Tibial nerve (tissue), 4 donors: Measurements from ENCODE around the gene PHF14. TPM values are rescaled to one million over a fixed set of nuclear protein-coding genes. Genes with fewer than 3 reads are reported as not detected.

Experiments used
- DNase-seq, 2 donors: peaks; one replicate each; pipeline ENCODE4 v3.0.0-alpha.2; 2019; ENCODE audit warnings: low spot score in 2 of 2
- H3K27ac ChIP-seq, 4 donors: fragments of 200-600 bp; sonication (generic) in 3 of 4; one replicate each; pipeline ENCODE4 v1.5.1; 2017 to 2019; ENCODE audit warnings: mild to moderate bottlenecking in 1 of 4
- H3K27me3 ChIP-seq, 2 donors: fragments of 200-600 bp; sonication (generic) in 1 of 2; one replicate each; pipeline versions ENCODE4 v1.5.1 to v1.6.0; 2017 to 2019
- H3K36me3 ChIP-seq, 3 donors: fragments of 200-600 bp; sonication (generic); one replicate each; pipeline ENCODE4 v1.5.1; 2018 to 2019
- H3K4me1 ChIP-seq, 4 donors: fragments of 200-600 bp; sonication (generic) in 3 of 4; one replicate each; pipeline ENCODE4 v1.5.1; 2017 to 2019
- H3K4me3 ChIP-seq, 4 donors: fragments of 200-600 bp; sonication (generic) in 3 of 4; one replicate each; pipeline ENCODE4 v1.5.1; 2017 to 2019; ENCODE audit warnings: mild to moderate bottlenecking in 1 of 4, moderate library complexity in 1 of 4
- H3K9me3 ChIP-seq, 4 donors: fragments of 200-600 bp; sonication (generic) in 3 of 4; one replicate each; pipeline ENCODE4 v1.5.1; 2017 to 2019
- EP300 ChIP-seq, 2 donors: sonication (generic); formaldehyde crosslinking; IDR thresholded peaks; one replicate each; pipeline ENCODE4 v1.6.1; 2017; ENCODE audit warnings: antibody characterized with exemption in 2 of 2, mild to moderate bottlenecking in 1 of 2
- POLR2A ChIP-seq, 2 donors: fragments of 450-650 bp; IDR thresholded peaks; one replicate each; pipeline ENCODE4 v1.6.1; 2017; ENCODE audit warnings: antibody characterized with exemption in 2 of 2, mild to moderate bottlenecking in 2 of 2, moderate library complexity in 2 of 2
- WGBS, 2 donors: methylation state at CpG; one replicate each; pipeline ENCODE4 v1.1.5; 2018; 5-methylcytosine and 5-hydroxymethylcytosine counted together
- total RNA-seq, 4 donors: library from RNA; depleted of rRNA; stranded (reverse); fragments of >200 nt; gene quantifications; one replicate each; pipeline ENCODE4 v1.1.0, GENCODE V29; 2016
- TF ChIP-seq, protein P1 (sequence below), 5 experiments: fragments of 200-600 bp in 3 of 5; fragments of 450-650 bp in 2 of 5; sonication (generic) in 3 of 5; IDR thresholded peaks; one replicate each; pipeline ENCODE4 v1.5.1; 2016 to 2019; ENCODE audit warnings: antibody characterized with exemption in 5 of 5, mild to moderate bottlenecking in 3 of 5, moderate library complexity in 2 of 5

The PHF14 gene
- total RNA-seq, 4 donors from 2014 or later = 48.9 to 54.8 (median 51.5) TPM

DNA sequence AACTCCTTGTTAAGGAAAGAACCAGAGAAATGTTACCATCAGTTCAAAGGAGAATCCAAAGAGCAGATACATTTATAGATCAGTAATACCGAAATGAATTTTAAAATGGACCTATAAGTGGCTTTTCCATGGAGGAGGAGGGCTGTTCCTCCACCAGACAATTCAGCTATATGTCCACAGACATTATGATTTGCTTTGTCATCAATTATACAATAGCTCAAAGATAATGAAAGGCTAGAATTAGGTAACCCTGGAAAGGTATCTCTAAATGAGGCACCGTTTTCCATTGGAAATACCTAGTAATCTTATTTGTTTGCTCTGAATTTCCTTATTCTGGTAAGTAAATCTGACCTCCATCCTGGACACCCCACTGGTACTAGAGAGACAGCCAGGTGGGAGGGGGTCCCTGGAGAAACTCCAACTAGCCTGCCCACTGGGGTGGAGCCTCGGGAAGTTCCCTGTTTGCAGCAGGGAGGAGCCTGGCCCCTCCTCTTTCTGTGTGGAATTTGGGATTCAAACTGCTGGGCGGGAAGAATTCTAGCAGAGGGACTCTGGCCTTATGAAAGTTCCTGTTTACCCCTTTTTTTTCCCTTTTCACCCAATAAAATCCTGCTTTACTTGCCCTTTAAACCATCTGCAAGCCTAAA lies 218.0 kb downstream of the PHF14 start:
- Histone ChIP-seq H3K36me3 (no peaks in the 10 kb centered on the region), H3K4me3 (no peak overlapping the region), H3K27ac (no peak overlapping the region), H3K9me3 (no peaks in the 10 kb centered on the region), H3K27me3 (no peaks in the 10 kb centered on the region), H3K4me1 (peaks cover 0 to 34% (median 0%) of the 10 kb centered on the region in 4 donors)
- no peak for DNase-seq
- TF ChIP-seq, protein P1, sequence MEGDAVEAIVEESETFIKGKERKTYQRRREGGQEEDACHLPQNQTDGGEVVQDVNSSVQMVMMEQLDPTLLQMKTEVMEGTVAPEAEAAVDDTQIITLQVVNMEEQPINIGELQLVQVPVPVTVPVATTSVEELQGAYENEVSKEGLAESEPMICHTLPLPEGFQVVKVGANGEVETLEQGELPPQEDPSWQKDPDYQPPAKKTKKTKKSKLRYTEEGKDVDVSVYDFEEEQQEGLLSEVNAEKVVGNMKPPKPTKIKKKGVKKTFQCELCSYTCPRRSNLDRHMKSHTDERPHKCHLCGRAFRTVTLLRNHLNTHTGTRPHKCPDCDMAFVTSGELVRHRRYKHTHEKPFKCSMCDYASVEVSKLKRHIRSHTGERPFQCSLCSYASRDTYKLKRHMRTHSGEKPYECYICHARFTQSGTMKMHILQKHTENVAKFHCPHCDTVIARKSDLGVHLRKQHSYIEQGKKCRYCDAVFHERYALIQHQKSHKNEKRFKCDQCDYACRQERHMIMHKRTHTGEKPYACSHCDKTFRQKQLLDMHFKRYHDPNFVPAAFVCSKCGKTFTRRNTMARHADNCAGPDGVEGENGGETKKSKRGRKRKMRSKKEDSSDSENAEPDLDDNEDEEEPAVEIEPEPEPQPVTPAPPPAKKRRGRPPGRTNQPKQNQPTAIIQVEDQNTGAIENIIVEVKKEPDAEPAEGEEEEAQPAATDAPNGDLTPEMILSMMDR (IDR thresholded peaks at IDR 0.05) = no peak
- TF ChIP-seq POLR2A (IDR thresholded peaks at IDR 0.05) (no peak), EP300 (IDR thresholded peaks at IDR 0.05) (no peak)
- WGBS, 2 donors = 44 to 49% methylated on average over 4 of the region's 4 CpGs

DNA sequence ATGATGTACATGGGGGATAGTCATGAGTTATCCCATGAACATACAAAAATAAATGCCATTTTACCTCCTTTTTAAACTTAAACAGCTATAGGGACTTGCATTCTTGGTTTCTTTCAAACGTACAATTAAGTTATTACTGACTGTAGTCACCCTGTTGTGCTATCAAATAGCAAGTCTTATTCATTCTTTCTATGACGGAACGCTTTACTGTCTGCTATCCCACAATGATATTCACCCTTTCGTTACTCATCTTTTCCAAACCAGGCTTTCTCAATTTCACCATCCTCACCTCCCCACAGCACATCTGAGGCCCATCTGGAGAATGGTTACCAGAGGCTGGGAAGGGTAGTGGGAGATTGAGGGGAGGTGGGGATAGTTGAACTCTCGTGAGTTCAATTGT lies 218.8 kb downstream of the PHF14 start:
- TF ChIP-seq EP300 (IDR thresholded peaks at IDR 0.05) (no peak), POLR2A (IDR thresholded peaks at IDR 0.05) (no peak)
- TF ChIP-seq, protein P1 (IDR thresholded peaks at IDR 0.05) = no peak
- H3K27ac ChIP-seq = peak overlapping the region in 3 of 4 donors; percentile 44 to 79 (median 70)
- no peaks in the 10 kb centered on the region for H3K27me3 ChIP-seq
- no peak for DNase-seq
- no peaks in the 10 kb centered on the region for H3K9me3 ChIP-seq
- no peaks in the 10 kb centered on the region for H3K36me3 ChIP-seq
- H3K4me1 ChIP-seq = peaks cover 0 to 34% (median 0%) of the 10 kb centered on the region in 4 donors
- H3K4me3 ChIP-seq = peak overlapping the region in 3 of 4 donors; percentile 36 to 52 (median 41)
- WGBS, 2 donors = 35 to 43% methylated on average over 5 of the region's 5 CpGs

DNA sequence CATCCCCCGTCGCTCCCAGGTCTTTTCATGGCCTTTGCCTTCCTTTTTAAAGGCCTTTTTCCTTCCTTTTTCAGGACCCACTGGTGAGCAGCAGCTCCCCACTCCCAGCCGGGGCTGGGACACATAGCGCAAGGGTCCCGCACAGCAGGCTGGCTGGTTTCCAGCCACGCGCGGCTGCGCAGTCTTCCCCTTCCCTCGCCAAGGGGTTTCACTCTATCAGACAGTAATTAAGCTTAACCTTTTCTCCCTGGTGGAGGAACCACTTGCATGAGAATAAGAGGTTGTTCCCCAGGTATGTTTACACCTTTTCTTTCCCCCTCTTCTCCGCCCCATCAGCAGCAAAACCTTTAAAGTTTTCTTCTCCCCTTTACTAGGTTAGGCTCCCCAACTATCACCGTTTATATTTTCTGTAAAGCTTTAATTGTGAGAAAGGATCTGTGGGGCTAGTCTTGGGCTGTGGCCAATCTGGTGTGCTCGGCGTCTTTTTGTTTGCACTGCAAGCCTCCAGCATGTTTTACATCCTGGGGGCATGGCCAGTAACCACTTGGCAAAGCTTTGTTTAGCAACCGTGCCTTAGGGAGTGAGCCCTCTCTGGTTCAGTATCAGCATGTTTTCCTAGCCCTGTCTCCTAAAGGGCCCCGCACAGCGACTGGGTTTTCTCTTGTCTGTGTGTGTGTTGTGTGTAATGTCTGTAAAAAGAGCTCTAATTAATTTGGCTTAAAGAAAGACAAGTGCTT lies 219.6 kb downstream of the PHF14 start:
- DNase-seq = no peak
- Histone ChIP-seq H3K27me3 (no peaks in the 10 kb centered on the region), H3K4me1 (peaks cover 0 to 34% (median 0%) of the 10 kb centered on the region in 4 donors), H3K27ac (peak overlapping the region in 3 of 4 donors; percentile 44 to 79 (median 70)), H3K4me3 (peak overlapping the region; percentile 13 to 52 (median 38)), H3K36me3 (no peaks in the 10 kb centered on the region), H3K9me3 (no peaks in the 10 kb centered on the region)
- TF ChIP-seq POLR2A (IDR thresholded peaks at IDR 0.05) = no peak
- WGBS, 2 donors = 11 to 14% methylated on average over 17 of the region's 17 CpGs

DNA sequence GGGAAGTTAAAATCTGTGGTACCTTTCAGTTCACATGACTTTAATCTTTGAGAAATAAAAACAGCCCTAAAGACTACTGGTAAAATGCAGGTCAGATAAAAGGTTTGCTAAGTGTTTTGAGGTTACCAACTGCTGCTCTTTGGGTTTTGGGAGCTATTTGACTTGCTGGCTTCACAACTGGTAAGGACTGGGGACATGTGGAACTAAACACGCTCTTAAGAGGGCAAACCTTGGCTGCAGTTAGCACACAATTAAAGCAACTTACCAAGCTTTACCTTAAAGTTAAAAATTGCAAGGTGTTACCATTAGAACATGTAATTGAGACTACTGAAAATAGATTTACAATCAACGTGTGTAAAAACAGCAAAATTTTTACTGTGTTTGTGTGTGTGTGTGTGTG lies 220.2 kb downstream of the PHF14 start:
- Histone ChIP-seq H3K27ac (peak overlapping the region in 2 of 4 donors; percentile 36 to 79), H3K36me3 (no peaks in the 10 kb centered on the region), H3K4me1 (peaks cover 0 to 34% (median 0%) of the 10 kb centered on the region in 4 donors), H3K27me3 (no peaks in the 10 kb centered on the region), H3K9me3 (no peaks in the 10 kb centered on the region), H3K4me3 (peak overlapping the region in 2 of 4 donors; percentile 36 to 52)
- TF ChIP-seq POLR2A (IDR thresholded peaks at IDR 0.05) = no peak
- TF ChIP-seq, protein P1 (IDR thresholded peaks at IDR 0.05) = no peak
- no peak for TF ChIP-seq EP300 (IDR thresholded peaks at IDR 0.05)
- 68 to 75% methylated on average over 2 of the region's 2 CpGs for WGBS, 2 donors
- no peak for DNase-seq

DNA sequence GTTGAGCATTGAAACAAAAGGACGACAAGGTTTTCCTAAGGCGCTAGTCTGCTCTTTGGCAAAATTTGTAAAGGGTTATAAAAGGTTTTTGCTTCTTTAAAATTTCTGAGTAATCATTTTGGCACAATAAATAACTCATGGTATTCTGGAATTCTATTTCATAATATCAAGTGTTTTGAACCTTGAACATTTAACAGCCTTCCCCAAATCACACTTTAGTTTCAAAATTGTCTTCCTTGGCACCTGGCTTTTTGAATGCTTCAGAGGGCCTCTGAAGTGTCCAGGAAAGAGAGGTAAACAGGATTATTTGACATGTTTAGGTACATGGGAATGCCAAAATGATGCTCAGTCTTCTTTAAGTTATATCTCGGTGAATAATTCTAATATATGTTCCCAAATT lies 220.8 kb downstream of the PHF14 start:
- Histone ChIP-seq H3K4me3 (peak overlapping the region in 1 of 4 donors; percentile 52), H3K9me3 (no peaks in the 10 kb centered on the region), H3K27me3 (no peaks in the 10 kb centered on the region), H3K4me1 (peaks cover 0 to 34% (median 0%) of the 10 kb centered on the region in 4 donors), H3K36me3 (no peaks in the 10 kb centered on the region), H3K27ac (no peak overlapping the region)
- 80 to 83% methylated on average over 3 of the region's 3 CpGs for WGBS, 2 donors
- no peak for TF ChIP-seq EP300 (IDR thresholded peaks at IDR 0.05)
- TF ChIP-seq, protein P1 (IDR thresholded peaks at IDR 0.05) = no peak
- no peak for TF ChIP-seq POLR2A (IDR thresholded peaks at IDR 0.05)
- DNase-seq = no peak
